Subcutaneous adipose tissue (tissue), 4 donors: ENCODE measurements around the gene VSIG10. TPM values are rescaled to one million over a fixed set of nuclear protein-coding genes. Genes with fewer than 3 reads are reported as not detected.

ENCODE experiments used
- total RNA-seq, 4 donors: library from RNA; depleted of rRNA; stranded (reverse); fragments of >200 nt; gene quantifications; one replicate each; pipeline ENCODE4 v1.1.0, GENCODE V29; 2016
- TF ChIP-seq, protein P1 (sequence below): fragments of 450-650 bp; IDR thresholded peaks from one replicate; pipeline ENCODE4 v1.5.1; 2016; ENCODE audit warnings: low read depth, mild to moderate bottlenecking, control low read depth, antibody characterized with exemption, moderate library complexity

The VSIG10 gene
- total RNA-seq, 4 donors from 2014 or later: 21.8 to 58.0 (median 29.5) TPM

DNA sequence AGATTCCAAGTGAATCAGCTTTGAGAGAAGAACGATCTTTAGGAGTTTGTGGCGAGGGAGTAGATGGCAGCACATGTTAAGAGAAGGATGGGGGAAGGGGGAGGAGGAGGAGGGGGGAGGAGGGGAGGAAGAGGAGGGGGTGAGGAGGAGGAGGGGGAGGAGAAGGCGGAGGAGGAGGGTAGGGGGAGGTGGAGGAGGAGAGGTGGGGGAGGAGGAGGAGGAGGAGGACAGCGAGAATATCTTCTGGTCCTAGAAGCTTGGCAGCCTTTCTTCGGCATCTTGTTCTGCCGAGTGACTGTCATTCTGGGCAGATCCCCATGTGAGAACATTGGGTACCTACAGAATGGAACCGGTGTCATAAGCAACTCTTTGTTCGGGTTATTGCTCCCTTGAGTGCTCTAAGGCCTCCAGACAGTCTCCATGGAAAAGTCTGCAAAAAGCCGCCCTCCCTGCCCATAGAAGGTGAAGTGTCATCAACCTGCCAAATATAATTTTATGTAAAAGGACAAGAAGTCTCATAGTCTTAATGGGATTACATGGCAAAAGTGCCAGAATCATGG is 80.4 kb downstream of the VSIG10 start:
- TF ChIP-seq, protein P1, sequence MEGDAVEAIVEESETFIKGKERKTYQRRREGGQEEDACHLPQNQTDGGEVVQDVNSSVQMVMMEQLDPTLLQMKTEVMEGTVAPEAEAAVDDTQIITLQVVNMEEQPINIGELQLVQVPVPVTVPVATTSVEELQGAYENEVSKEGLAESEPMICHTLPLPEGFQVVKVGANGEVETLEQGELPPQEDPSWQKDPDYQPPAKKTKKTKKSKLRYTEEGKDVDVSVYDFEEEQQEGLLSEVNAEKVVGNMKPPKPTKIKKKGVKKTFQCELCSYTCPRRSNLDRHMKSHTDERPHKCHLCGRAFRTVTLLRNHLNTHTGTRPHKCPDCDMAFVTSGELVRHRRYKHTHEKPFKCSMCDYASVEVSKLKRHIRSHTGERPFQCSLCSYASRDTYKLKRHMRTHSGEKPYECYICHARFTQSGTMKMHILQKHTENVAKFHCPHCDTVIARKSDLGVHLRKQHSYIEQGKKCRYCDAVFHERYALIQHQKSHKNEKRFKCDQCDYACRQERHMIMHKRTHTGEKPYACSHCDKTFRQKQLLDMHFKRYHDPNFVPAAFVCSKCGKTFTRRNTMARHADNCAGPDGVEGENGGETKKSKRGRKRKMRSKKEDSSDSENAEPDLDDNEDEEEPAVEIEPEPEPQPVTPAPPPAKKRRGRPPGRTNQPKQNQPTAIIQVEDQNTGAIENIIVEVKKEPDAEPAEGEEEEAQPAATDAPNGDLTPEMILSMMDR: no peak

DNA sequence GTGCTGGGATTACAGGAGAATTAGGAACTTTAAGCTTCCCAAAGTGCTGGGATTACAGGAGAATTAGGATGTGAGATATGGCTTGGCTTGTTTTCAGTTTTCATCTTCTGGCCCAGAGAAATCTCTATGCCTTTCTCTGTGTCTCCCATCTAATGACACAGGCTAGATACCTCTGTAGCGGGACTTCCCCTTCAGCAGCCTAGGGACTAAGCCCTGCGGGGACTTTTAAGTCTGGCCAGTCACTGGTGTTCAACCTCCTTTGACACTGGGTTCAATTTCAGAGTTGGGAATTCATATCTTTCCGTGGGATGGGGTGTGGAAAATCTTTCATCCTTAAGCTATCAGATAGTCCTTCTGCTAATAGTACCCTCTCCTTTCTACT is 81.1 kb downstream of the VSIG10 start:
- TF ChIP-seq, protein P1: no peak

DNA sequence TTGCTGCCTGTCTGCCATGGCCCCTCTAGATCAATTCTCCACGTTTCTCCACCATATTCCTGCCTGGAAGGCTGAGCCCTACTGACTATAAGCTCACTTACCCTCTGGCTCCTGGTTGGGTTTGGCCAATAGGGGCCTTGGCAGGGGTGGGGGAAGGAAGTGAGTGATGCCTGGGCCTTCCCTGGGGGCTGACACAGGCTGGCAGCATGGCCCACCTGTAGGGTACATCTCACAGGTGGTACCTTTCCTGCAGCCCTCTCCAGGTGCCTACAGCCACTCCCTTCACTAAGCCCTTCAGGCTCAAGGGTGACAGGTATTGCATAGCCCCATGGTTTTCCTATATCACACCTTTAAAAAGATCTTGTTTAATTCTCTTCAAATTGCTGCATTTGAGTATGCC is 83.8 kb downstream of the VSIG10 start:
- TF ChIP-seq, protein P1: no peak

DNA sequence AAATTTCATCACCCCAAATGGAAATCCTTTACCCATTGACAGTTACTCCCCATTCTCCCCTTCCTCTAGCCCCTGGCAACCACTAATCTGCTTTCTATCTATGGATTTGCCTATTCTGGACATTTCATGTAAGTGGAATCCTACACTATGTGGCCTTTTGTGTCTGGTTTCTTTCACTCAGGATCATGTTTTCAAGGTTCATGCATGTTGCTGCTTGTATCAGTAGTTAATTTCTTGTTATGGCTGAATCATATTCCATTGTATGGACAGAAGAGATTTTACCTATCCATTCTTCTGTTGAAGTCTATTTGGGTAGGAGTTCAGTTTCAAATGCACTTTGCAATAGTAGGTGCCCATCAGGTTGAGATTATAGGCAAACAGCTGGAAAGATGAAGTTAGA is 85.9 kb downstream of the VSIG10 start:
- TF ChIP-seq, protein P1: no peak

DNA sequence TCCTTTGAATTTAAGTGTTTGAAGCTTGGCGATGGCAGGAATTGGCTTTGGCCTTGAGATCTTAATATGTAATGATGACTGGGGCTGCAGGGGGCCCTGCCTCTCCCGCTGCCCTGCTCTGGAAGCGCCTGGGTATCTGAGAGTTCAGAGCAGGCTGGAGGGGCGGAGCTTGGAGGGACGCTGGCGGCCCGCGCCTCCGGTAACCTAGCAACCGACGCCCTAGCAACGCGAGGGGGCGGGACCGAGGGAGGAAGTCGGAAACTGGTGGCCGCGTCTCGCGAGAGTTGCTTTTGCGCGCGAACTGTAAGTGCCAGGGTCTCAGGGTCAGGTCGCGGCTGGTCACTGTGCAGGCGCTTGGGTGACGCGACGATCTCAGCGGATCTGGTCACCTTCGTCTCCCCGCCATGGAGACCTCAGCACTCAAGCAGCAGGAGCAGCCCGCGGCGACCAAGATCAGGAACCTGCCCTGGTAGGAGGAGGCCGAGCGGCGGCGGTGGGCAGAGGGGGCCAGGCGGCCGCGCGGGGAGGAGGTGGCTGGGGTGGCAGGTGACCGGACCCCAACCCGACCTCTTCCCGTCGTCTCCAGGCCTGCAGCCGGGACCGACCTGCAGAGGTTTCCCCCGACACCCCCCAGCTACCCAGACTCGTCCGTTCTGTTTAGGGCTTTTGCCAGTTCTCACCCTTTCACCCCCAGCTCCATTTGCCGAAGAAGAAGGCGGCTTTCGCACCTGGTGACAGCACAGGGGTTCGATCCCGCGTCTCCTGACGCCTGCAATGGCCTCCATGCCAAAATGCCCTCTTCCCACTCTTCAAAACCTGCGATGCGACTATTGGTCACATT is 87.2 kb downstream of the VSIG10 start, which contains the start of gene RFC5:
Gene RFC5, plus strand, starts transcription at position 280 of the 841 bp plus-strand sequence. Its CDS starts 125 bp downstream, at position 405.
- TF ChIP-seq, protein P1: no peak

DNA sequence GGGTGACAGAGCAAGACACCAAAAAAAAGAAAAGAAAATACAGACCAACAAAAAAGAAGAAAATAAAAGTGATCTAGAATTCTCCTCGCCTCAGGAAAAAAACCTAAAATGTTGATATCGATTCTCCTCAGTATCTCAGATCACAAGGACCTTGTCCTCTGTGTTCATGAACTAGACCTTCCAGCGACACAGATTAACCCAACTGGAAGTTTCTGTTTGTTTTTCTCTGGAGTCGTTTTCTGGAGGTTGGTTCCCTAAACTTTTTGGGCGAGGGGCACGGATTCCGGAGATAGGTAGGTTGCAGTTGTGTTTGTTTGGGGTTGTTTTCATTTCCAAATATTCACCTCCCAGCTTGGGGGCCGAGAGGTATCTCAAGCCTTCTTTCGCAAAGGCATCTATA is 87.9 kb downstream of the VSIG10 start:
- TF ChIP-seq, protein P1: no peak

DNA sequence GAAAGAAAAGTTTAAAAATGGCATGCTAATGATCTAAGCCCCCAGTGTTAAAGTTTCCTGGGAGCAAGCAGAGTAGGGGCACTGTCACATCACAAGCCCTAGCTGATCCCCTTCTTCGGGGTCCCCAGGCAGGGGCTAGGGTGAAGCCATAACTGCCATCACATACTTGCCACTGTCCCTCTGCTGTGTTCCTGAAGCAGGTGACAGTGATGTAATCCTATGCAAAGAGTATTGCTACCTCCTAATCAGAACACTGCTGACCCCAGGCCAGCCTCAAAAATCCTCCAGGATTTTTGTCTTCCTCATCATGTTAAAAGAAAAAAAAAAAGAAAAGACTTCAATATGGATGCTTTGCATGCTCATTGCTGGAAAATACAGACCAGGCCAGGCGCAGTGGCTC is 88.5 kb downstream of the VSIG10 start:
- TF ChIP-seq, protein P1: no peak
